HG03025 (cell line): ENCODE results near the gene ADSS1.

ENCODE experiments used
- ATAC-seq: cut with Tn5 transposase; IDR thresholded peaks from one replicate; pipeline ENCODE4 v1.9.1; 2021; ENCODE audit warnings: mild to moderate bottlenecking, moderate library complexity; ENCODE audit not compliant: unreplicated experiment, low FRiP score

Gene ADSS1

GRCh38 chr14:104712881-104713734 lies 10.9 kb upstream of the ADSS1 start:
- ATAC-seq, result no peak

GRCh38 chr14:104714066-104714465 lies 10.0 kb upstream of the ADSS1 start:
- ATAC-seq, result no peak

GRCh38 chr14:104714681-104715080 lies 9.3 kb upstream of the ADSS1 start:
- ATAC-seq, result no peak

- ATAC-seq, result no peak
Observed at GRCh38 chr14:104715416-104715815, 8.6 kb upstream of the ADSS1 start.

- ATAC-seq, result no peak
Observed at GRCh38 chr14:104715871-104716270, 8.2 kb upstream of the ADSS1 start.

- no peak for ATAC-seq
Observed at GRCh38 chr14:104717137-104717536, 6.9 kb upstream of the ADSS1 start.

GRCh38 chr14:104717646-104718045 lies 6.4 kb upstream of the ADSS1 start:
- no peak for ATAC-seq

- ATAC-seq, result no peak
Observed at GRCh38 chr14:104718147-104718546, 5.9 kb upstream of the ADSS1 start.

- ATAC-seq, result no peak
Observed at GRCh38 chr14:104718871-104719270, 5.2 kb upstream of the ADSS1 start.

GRCh38 chr14:104719343-104719742 lies 4.7 kb upstream of the ADSS1 start:
- ATAC-seq, result no peak

- ATAC-seq, result no peak
Observed at GRCh38 chr14:104721505-104722431, 2.3 kb upstream of the ADSS1 start.

GRCh38 chr14:104722938-104723650 lies 935 bp upstream of the ADSS1 start:
- no peak for ATAC-seq

- no peak for ATAC-seq
Observed at GRCh38 chr14:104724407-104724980, 465 bp downstream of the ADSS1 start.

GRCh38 chr14:104724981-104725771 lies 1.1 kb downstream of the ADSS1 start:
- no peak for ATAC-seq

- no peak for ATAC-seq
Observed at GRCh38 chr14:104725772-104726548, 1.9 kb downstream of the ADSS1 start.

- no peak for ATAC-seq
Observed at GRCh38 chr14:104726600-104727451, 2.8 kb downstream of the ADSS1 start.

- no peak for ATAC-seq
Observed at GRCh38 chr14:104728631-104729030, 4.6 kb downstream of the ADSS1 start.
